HG03469 (cell line): ENCODE data around the gene FAM241B.

Experiments used
- ATAC-seq: cut with Tn5 transposase; IDR thresholded peaks from one replicate; pipeline ENCODE4 v1.9.1; 2021; ENCODE audit warnings: mild to moderate bottlenecking, moderate library complexity, moderate number of reproducible peaks; ENCODE audit not compliant: unreplicated experiment

The FAM241B gene

GRCh38 chr10:69629897-69630650 is at the start of gene FAM241B:
Gene FAM241B, plus strand, starts transcription at chr10:69630247. Its CDS starts 1,497 bp downstream, at chr10:69631744.
- no peak for ATAC-seq

- ATAC-seq, result no peak
Observed at GRCh38 chr10:69580435-69580834, 49.6 kb upstream of the FAM241B start.

- ATAC-seq, result no peak
Observed at GRCh38 chr10:69583106-69583505, 46.9 kb upstream of the FAM241B start.

GRCh38 chr10:69584624-69585023 is 45.4 kb upstream of the FAM241B start:
- no peak for ATAC-seq

GRCh38 chr10:69588358-69588757 is 41.7 kb upstream of the FAM241B start:
- ATAC-seq, result no peak

GRCh38 chr10:69600761-69601330 is 29.2 kb upstream of the FAM241B start:
- ATAC-seq, result no peak

GRCh38 chr10:69609077-69609476 is 21.0 kb upstream of the FAM241B start:
- no peak for ATAC-seq

GRCh38 chr10:69612760-69613159 is 17.3 kb upstream of the FAM241B start:
- ATAC-seq, result no peak

- no peak for ATAC-seq
Observed at GRCh38 chr10:69614130-69614529, 15.9 kb upstream of the FAM241B start.

- no peak for ATAC-seq
Observed at GRCh38 chr10:69616358-69616757, 13.7 kb upstream of the FAM241B start.

GRCh38 chr10:69618746-69619145 is 11.3 kb upstream of the FAM241B start:
- ATAC-seq, result no peak

GRCh38 chr10:69619626-69620025 is 10.4 kb upstream of the FAM241B start:
- ATAC-seq, result no peak

GRCh38 chr10:69620625-69621024 is 9.4 kb upstream of the FAM241B start:
- ATAC-seq, result no peak

- no peak for ATAC-seq
Observed at GRCh38 chr10:69624245-69624786, 5.7 kb upstream of the FAM241B start.

GRCh38 chr10:69626826-69627225 is 3.2 kb upstream of the FAM241B start:
- ATAC-seq, result no peak

- no peak for ATAC-seq
Observed at GRCh38 chr10:69628891-69629290, 1.2 kb upstream of the FAM241B start.

GRCh38 chr10:69629519-69629896 is 539 bp upstream of the FAM241B start:
- ATAC-seq, result no peak

GRCh38 chr10:69630651-69631400 is 779 bp downstream of the FAM241B start:
- no peak for ATAC-seq

GRCh38 chr10:69631566-69631965 is 1.5 kb downstream of the FAM241B start:
- no peak for ATAC-seq

GRCh38 chr10:69632516-69633199 is 2.6 kb downstream of the FAM241B start:
- ATAC-seq, result no peak
